Measurements from ENCODE around the gene RPTOR. TPM values are rescaled to one million over a fixed set of nuclear protein-coding genes. Genes with fewer than 3 reads are reported as not detected.

Gene RPTOR
- total RNA-seq, 1 donor from 2014 or later = 19.0 TPM

DNA sequence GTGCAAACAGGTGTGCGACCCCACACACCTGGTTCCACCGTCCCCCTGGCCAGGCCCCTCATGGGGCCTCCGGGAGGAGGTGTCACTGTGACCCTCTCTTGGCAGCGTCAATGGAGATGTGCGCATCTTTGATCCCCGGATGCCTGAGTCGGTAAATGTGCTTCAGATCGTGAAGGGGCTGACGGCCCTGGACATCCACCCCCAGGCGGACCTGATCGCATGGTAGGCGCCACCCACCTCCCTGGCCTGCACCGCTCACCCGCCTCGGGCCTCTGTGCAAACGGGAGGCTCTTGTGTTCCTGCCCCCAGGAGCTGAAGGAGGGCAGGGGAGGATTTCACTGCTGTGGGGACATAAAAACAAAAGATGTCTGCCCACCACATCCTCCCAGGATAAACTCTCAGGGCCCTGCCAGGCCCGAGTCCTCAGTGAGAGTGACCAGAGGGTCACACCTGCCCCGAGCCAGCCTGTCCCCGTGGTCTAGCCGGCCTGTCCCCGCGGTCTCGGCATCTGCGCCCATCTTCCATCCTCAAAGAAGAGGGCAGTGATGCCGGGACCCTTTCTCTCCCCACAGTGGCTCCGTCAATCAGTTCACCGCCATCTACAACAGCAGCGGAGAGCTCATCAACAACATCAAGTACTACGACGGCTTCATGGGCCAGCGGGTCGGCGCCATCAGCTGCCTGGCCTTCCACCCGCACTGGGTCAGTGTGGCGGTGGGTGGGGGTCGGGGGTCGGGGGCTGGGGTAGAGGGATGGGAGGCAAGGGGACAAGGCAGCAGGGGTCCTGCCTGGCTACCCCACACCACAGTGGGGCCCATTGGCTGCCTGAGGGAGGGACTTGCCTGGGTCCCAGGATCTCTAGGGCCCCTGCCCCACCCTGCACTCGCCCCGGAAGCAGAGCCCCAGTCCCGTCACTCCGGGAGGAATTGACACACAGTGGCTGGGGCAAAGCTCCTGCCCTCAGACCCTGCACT is 418.0 kb downstream of the RPTOR start:
- intact Hi-C loops (cut with DNase I) = no loop called here
- no peak for ATAC-seq (ENCODE audit: poor library complexity)
- no peak for DNase-seq

DNA sequence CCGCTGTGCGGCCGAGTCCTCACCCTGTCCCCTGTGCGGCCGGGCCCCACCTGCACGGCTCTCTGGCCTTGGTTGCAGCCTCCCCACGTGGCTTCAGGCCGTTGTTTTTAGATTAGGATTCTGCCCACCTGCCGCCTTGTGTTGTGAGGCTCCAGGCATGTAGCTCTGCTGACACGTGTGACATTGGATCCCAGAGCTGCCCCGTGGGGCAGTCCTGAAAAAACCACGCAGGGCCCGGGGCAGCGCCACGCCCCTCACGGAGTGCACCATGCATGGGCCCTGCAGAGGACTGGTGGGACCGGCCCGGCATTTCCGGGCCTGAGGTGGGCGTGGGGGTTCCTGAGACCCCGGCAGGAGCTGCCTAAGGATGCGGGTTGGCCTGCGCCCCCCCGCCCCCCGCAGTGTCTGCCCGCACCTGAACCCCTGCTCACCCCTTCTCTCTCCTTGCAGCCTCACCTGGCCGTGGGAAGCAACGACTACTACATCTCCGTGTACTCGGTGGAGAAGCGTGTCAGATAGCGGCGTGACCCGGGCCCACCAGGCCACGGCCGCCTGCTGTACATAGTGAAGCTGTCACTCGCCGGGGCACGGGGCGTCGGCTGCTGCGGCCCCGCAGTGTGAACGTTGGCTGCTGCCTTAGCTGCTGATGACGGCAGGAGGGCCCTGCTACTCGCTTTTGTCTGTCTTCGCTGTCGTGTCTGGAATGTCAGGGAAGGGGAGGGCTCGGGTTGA is 419.3 kb downstream of the RPTOR start:
- intact Hi-C loops (cut with DNase I) = no loop called here
- DNase-seq = no peak
- no peak for ATAC-seq (ENCODE audit: poor library complexity)

DNA sequence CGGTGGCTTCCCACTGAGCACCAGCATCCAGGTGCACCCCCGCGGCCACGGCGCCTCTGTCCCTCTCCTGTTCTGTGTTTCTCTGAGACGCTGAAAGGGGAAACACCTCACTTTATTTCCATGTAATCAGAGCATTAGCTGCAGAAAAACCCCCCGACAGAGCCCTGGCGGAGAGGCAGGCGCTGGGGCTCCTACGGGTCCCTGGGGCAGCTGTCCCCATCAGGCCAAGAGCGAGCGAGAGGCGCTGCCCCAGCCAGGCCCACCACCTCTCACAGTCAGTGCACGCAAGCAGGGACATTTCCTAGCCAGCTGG is 419.9 kb downstream of the RPTOR start:
- intact Hi-C loops (cut with DNase I) = no loop called here
- no peak for DNase-seq
- no peak for ATAC-seq (ENCODE audit: poor library complexity)

DNA sequence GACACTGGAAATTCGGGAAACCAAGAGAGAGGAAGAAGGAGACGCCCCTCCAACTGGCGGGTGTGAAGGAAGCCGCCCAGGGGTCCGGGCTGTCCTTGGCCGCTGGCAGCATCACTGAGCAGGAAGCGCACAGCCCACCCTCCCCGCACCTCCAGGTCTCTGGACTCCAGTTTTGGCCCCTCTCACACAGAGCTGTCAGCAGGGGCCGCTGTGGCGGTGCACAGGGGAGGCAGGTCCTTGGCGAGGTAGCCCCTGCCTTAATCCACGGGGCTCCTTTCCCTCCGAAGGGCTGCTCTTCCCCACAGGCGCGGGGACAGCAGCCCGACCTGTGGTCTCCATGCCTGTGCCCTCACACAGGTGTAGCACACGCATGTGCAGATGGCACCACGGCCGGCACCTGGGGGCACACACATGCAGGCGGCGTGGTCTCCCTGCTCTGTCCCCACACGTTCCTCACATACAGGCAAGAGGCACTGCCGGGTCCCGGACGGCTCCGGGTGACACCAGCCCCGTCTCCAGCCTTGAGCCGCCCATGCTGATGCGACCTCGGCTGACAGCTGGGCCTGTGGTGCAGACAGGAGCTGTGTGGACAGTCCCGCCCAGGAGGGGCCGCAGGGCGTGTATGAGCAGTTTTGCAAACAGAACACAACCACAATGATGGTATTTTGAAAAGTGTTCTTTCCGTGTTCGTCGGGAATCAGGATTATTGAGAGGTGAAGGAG is 420.4 kb downstream of the RPTOR start:
- intact Hi-C loops (cut with DNase I) = no loop called here
- DNase-seq (peak; percentile 38), ATAC-seq (ENCODE audit: poor library complexity) (no peak)

DNA sequence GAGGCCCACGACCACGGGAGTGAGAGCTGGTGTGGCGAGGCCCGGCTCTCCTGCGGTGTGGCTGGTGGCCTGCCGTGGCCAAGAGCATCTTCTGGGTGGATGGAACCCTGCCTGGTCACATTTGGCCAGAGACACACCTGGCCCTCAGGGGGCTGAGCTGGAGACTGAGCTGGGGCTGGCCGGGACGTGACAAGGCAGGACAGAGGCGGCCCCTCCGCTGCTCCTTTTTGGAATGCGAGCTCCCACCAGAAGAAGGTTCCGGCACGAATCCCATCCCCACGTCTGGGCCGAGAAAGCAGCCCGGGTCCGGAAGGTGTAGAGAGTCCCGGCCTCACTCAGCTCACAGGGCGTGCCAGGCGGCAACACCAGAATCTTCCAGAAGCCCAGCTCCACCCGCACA is 421.0 kb downstream of the RPTOR start:
- intact Hi-C loops (cut with DNase I) = no loop called here
- ATAC-seq (ENCODE audit: poor library complexity) = no peak

DNA sequence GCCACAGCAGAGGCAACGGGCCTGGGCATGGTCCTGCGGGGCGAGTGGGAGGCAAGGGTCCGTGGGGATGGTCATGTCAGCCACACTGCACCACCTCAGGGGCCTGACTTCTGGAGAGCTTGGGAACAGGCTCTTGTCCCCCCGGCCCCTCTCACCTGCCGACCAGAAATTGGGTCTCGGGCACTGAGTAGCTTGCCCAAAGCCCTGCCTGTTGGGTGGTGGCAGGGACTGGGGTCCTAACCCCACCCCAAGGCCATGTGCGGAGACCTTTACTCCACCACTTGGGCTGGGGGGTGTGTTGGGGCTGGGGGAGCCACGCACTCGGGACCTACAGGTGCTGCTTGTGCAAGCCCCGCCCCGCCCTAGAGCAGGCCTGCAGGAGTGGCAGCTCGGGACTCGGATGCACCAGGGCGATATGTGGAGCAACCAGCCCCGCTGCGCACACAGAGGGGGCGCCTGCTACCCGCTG is 422.8 kb downstream of the RPTOR start:
- peak; percentile 32 for DNase-seq
- ATAC-seq (ENCODE audit: poor library complexity) = no peak
- intact Hi-C loops (cut with DNase I) = no loop called here

More for the DNA sequence above, 421.0 kb downstream of the RPTOR start:
- no peak for DNase-seq

DNA sequence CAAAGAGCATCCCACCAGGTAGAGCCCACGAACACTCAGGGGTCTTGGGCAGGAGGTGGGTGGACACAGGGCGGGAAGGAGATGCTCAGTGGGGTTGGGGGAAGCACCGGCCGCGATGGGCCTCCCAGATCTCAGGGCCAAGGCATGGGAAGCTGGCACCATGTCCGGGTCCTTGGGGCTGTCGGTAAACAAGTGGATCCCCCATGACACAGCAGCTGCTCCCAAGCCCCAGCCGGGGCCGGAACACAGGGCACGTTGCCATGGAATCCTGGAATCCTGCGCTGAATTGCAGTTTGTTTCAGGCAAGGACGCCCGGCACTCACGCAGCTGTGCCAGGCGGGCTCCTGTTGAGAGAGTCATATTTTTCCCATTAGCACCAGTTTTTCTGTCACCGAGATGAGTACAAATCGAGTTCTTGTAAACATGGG is 424.0 kb downstream of the RPTOR start:
- ATAC-seq (ENCODE audit: poor library complexity) = no peak
- intact Hi-C loops (cut with DNase I) = no loop called here
- DNase-seq = no peak

DNA sequence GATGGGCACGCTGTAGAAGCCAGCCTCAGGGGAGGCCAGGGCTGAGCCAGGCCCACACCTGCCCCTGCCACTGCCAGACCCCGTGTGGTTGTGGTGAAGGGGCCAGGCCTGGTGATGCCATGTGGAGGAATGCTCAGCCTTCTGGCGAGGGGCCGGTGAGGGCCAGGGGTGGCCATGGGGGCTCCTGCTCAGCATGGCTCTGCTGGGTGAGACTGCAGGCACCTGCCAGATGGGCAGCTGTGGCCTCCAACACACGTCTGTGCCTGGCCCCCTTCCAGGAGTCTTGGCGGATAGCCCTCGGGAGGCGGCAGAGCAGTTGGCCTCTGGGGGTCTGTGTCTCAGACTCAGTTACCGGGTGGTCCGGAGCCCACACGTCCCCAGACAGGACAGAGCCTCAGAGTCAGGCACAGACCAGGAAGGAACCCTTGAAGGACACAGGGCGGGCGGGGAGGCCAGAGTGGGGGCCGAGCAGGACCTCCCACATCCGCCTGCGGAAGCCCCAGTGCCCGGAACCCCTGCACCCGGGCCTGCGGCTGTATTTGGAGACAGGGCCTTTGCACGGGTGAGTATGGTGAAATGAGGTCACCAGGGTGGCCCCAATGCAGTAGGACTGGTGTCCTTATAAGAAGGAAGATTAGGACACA is 424.5 kb downstream of the RPTOR start:
- intact Hi-C loops (cut with DNase I) = no loop called here
- ATAC-seq (ENCODE audit: poor library complexity) (peak; percentile 4), DNase-seq (peak; percentile 46)

DNA sequence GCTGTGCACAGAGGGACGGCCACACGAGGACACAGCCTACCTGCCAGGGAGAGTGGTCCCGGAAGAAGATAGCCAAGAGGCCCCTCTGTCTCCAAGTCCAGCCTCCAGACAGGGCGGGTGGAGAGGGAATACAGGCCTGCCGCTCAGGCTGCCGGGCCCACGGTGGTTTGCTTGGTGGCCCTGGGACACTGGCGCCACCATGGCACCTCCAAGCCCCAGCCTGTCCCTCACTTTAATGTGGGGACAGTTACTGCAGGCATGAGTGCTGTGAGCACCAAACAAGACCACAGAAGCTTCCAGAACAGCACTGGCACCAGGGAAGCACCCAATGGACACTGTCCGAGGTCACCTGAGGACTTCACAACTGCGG is 425.0 kb downstream of the RPTOR start:
- intact Hi-C loops (cut with DNase I) = no loop called here
- ATAC-seq (ENCODE audit: poor library complexity) (no peak), DNase-seq (no peak)

DNA sequence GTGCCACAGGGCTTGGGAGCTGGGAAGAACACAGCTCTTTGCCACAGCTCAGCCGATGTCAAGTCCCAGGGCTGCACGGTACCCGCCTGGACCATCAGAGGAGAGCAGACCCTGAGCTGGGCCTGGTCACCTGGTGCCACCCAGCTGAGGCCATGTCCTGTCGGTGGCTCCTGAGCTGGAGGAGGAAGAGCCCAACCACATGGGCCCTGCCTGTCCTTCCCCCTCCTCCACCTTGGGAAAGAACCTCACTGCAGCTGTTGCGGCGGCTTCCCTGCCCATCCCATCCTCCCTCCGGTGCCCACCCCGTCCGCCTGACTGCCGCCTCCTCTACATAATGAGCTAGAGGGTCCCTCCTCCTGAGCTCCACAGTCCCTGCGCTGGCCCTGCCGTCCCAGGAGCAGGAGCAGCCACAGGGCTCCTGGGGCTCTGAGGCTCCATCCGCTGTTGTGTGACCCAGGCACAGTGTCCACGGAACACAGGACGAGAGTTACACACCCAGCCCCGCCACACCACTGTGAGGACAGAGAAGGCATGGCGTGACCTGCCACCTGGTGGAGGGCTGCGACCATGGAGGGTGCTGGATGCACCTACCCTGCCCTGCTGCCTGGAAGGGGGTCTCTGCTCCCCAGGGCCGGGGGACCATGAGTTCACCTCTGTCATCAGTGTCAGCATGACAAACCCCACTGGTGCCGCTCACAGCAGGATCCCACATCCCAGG is 425.6 kb downstream of the RPTOR start:
- ATAC-seq (ENCODE audit: poor library complexity) = peak; percentile 80
- intact Hi-C loops (cut with DNase I) = no loop called here
- peak; percentile 55 for DNase-seq

DNA sequence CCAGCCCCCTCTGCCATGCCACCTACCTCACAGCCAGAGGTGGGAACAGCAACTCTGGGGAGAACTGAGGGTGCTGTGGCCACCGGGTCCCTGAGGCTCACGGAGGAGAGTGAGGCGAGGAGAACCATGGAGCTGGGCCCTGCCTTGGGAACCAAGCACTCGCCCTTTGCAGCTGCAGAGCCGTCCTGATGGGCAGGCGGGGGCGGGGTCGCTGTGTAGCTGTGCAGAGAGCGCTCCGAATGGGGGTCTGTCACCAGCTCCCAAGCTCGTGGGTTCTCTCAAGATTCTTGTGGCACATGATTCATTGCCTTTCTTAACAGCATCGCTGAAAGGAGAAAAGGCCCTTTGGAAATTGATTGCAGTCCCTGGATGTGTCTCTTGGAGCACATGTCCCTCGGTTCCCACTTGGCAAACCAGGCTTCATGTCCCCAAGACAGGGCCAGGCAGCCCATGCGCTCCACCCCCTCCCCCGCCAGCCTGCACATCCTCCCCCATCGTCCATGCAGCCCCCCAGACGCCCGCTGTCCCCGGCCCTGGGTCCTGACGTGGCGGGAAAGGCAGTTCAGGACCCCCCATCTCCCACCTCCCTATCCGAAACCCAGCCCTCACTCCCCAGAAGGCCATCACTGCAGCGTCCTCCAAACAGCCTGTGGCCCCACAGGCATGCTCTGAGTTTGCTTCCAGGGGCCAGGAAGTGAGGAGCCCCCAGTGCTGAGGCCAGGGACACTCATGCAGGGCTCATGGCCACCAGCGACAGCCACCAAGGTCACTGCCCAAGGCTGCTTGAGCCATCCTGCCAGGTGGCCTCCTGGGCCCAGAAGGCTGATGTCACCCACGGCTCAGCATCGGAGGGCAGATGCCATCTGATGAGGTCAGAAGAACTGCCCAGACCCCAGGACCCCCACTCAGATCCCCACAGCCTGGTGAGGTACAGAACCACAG is 426.4 kb downstream of the RPTOR start:
- intact Hi-C loops (cut with DNase I) = no loop called here
- ATAC-seq (ENCODE audit: poor library complexity) = no peak
- no peak for DNase-seq

DNA sequence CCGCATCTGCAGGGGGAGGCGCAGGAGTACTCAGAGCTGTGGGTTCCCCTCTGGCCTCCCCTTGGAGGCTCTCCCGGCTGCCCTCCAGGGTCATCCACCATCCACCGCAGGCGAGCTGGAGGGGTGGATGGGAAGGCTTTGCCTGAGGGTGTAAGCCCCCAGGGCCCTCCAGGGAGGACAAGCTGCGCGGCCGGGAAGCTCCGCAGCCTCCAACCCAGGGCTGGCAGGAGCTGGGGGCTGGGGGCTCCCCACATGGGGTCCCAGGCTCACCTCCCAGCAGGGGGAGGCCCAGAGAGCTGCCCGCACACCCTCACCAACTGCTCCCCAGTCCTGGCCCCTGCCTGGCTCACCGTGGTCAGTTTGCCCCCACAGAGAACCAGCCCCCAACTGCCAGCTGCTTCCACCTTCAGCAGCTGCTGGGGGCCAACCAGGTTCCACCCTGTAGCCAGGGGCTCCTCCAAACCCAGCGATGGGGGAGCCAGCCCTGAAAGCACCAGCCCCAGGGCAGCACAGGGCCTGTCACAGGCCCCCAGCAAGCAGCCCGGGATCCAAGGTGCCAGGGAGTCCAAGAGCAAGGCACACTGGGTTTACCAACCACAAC is 427.2 kb downstream of the RPTOR start:
- DNase-seq = no peak
- ATAC-seq (ENCODE audit: poor library complexity) = no peak
- intact Hi-C loops (cut with DNase I) = no loop called here

DNA sequence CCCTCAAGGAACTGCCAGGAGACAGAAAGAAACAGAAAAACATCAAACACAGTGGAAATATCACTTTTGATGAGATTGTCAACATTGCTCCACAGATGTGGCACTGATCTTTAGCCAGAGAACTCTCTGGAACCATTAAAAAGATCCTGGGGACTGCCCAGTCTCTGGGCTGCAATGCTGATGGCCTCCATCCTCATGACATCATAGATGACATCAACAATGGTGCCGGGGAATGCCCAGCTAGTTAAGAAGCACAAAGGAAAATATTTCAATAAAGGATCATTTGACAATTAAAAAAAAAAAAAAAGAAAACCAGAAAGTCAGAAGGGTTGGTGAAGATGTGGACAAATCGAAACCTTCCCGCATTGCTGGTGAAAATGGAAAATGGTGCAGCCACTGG is 432.1 kb downstream of the RPTOR start:
- no peak for ATAC-seq (ENCODE audit: poor library complexity)
- no peak for DNase-seq
- intact Hi-C loops (cut with DNase I) = no loop called here

DNA sequence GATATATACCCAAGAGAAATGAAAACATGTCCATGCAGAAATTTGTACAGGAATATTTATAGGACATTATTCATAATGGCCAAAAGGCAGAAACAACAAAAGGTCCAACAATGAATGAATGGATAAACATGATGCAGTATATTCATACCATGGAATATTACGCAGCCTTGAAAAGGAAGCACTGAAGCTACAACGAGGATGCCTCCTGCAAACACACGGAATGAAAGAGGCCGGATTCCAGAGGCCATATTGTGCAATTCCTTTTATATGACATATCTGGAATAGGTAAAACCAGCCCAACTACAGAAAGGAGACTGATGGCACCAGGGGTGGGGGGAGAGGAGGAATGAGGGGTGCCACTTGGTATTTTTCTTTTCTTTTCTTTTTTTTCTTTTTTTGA is 432.5 kb downstream of the RPTOR start:
- ATAC-seq (ENCODE audit: poor library complexity) = no peak
- no peak for DNase-seq
- intact Hi-C loops (cut with DNase I) = no loop called here

DNA sequence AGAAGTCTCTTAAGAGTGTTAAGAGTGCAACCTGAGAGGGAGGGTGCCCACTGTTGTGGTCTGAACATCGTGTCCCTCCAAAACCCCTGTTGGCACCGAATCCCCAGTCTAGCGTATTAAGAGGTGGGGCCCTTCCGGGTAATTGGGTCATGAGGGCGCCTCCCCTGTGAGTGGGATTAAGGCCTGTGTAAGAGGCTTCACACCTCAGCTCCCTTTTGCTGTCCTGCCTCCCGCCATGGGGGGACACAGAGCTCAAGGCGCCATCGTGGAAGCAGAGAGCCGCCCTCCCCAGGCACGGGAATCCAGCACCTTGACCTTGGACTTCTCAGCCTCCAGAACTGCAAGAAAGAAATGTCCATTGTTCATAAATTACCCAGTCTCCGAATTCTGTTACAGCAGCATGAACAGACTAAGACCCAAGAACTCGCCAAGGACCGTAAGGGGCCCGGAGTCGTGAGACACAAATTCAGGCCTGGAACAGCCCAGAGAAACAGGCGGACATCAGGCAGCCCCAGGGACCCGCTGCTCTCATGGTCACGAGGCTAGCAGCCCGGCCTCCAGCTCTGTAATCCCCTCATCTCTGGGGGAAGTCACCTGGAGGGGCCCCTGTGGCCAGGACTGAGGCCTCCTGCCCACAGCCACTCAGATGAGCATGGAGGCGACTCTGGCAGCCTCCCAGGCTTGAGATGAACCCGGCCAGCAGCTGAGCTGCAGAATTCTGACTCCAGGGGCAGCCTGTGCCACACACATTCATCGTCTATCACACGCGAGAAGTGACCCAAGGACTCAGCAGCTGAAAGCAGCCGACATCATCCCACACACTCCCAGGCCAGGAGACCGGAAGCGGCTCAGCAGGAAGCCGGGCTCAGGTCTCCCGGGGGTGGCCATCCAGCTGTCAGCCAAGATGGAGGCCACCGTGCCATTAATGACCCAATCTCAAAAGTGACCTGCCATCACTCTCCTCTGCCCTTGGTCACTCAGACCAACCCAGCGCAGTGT is 434.2 kb downstream of the RPTOR start:
- intact Hi-C loops (cut with DNase I) = no loop called here
- DNase-seq (no peak), ATAC-seq (ENCODE audit: poor library complexity) (no peak)

Measured in Right ventricle myocardium superior (tissue), 1 donor.